Skeletal muscle cell (primary cell): ENCODE results near the gene NUP210L.
A peak's percentile ranks its signal among the peaks of the same experiment; 100 is the strongest.
"Not testable (repeated sequence)": the region's sequence is repeated elsewhere in the genome, so short reads cannot be mapped to it uniquely, and the experiment has no call there.

Experiments
- DNase-seq: peaks from one replicate; pipeline ENCODE4 v3.0.0-alpha.2; 2010; ENCODE audit warnings: low read depth
- H3K4me3 ChIP-seq: 2 replicates; pipeline ENCODE4 v1.5.1; 2011; ENCODE audit warnings: low read depth, mild to moderate bottlenecking, control low read depth, low read length, moderate library complexity

Gene NUP210L

GRCh38 chr1:154171880-154172279 lies 17.0 kb upstream of the NUP210L start:
- H3K4me3 ChIP-seq: no peak overlapping the region
- DNase-seq: no peak

- no peak for DNase-seq
- no peak overlapping the region for H3K4me3 ChIP-seq
These were observed 16.3 kb upstream of the NUP210L start for GRCh38 chr1:154171223-154171583.

- no peak overlapping the region for H3K4me3 ChIP-seq
- no peak for DNase-seq
These were observed 15.8 kb upstream of the NUP210L start for GRCh38 chr1:154170547-154171222.

- H3K4me3 ChIP-seq: no peak overlapping the region
- DNase-seq: no peak
These were observed 12.6 kb upstream of the NUP210L start for GRCh38 chr1:154167461-154167860.

GRCh38 chr1:154166207-154166606 lies 11.3 kb upstream of the NUP210L start:
- DNase-seq: no peak
- H3K4me3 ChIP-seq: no peak overlapping the region

- DNase-seq: no peak
- H3K4me3 ChIP-seq: no peak overlapping the region
These were observed 4.7 kb upstream of the NUP210L start for GRCh38 chr1:154159554-154159953.

- no peak for DNase-seq
- no peak overlapping the region for H3K4me3 ChIP-seq
These were observed 3.6 kb upstream of the NUP210L start for GRCh38 chr1:154158307-154159125.

GRCh38 chr1:154157520-154158306 lies 2.8 kb upstream of the NUP210L start:
- no peak for DNase-seq
- H3K4me3 ChIP-seq: no peak overlapping the region

GRCh38 chr1:154155251-154155650 lies 378 bp upstream of the NUP210L start:
- no peak for DNase-seq

GRCh38 chr1:154154053-154154452 lies 820 bp downstream of the NUP210L start:
- no peak overlapping the region for H3K4me3 ChIP-seq
- DNase-seq: no peak

More at GRCh38 chr1:154155251-154155650, 378 bp upstream of the NUP210L start:
- H3K4me3 ChIP-seq: no peak overlapping the region

- DNase-seq: peak; percentile 30
- no peak overlapping the region for H3K4me3 ChIP-seq
These were observed 3.6 kb downstream of the NUP210L start for GRCh38 chr1:154151311-154151710.

GRCh38 chr1:154148807-154149206 lies 6.1 kb downstream of the NUP210L start:
- no peak for DNase-seq
- H3K4me3 ChIP-seq: no peak overlapping the region

GRCh38 chr1:154147505-154147904 lies 7.4 kb downstream of the NUP210L start:
- not testable (repeated sequence) for DNase-seq, H3K4me3 ChIP-seq

- no peak overlapping the region for H3K4me3 ChIP-seq
- DNase-seq: no peak
These were observed 8.9 kb downstream of the NUP210L start for GRCh38 chr1:154145986-154146385.

GRCh38 chr1:154142358-154142757 lies 12.5 kb downstream of the NUP210L start:
- DNase-seq: no peak
- no peak overlapping the region for H3K4me3 ChIP-seq

- no peak for DNase-seq
- H3K4me3 ChIP-seq: no peak overlapping the region
These were observed 13.6 kb downstream of the NUP210L start for GRCh38 chr1:154141240-154141639.

GRCh38 chr1:154137888-154138287 lies 17.0 kb downstream of the NUP210L start:
- DNase-seq: no peak

GRCh38 chr1:154133256-154133655 lies 21.6 kb downstream of the NUP210L start:
- no peak overlapping the region for H3K4me3 ChIP-seq
- no peak for DNase-seq

More at GRCh38 chr1:154137888-154138287, 17.0 kb downstream of the NUP210L start:
- H3K4me3 ChIP-seq: no peak overlapping the region

- no peak overlapping the region for H3K4me3 ChIP-seq
- DNase-seq: no peak
These were observed 25.4 kb downstream of the NUP210L start for GRCh38 chr1:154129391-154129970.

GRCh38 chr1:154123205-154123604 lies 31.7 kb downstream of the NUP210L start:
- not testable (repeated sequence) for DNase-seq, H3K4me3 ChIP-seq
